Naive thymus-derived CD4-positive, alpha-beta T cell (primary cell): ENCODE results near the gene NLRP4. TPM values are rescaled to one million over a fixed set of nuclear protein-coding genes. Genes with fewer than 3 reads are reported as not detected.
"Not testable (repeated sequence)": the region's sequence is repeated elsewhere in the genome, so short reads cannot be mapped to it uniquely, and the experiment has no call there.

Experiments
- ATAC-seq: fragments of 150-1000 bp; cut with Tn5 transposase; 2 replicates; pipeline ENCODE4 v1.10.0; 2021; ENCODE audit warnings: mild to moderate bottlenecking, moderate library complexity
- CTCF ChIA-PET: fragments of 350-600 bp; sonication (Branson Sonifier 250); formaldehyde crosslinking; loops from one replicate; lab custom pipeline; 2021; ENCODE audit warnings: antibody characterized with exemption; lab: Charles Lee
- POLR2A ChIA-PET: fragments of 350-600 bp; sonication (Branson Sonifier 250); formaldehyde crosslinking; loops from one replicate; lab custom pipeline; 2021; ENCODE audit warnings: antibody characterized with exemption, inconsistent platforms; lab: Charles Lee
- DNase-seq, 9 donors: peaks; one replicate each; pipeline versions ENCODE4 v3.0.0 to v3.0.0-alpha.2; 2020 to 2022; ENCODE audit warnings: mixed read lengths in 1 of 9
- H3K27ac ChIP-seq: one replicate; pipeline ENCODE4 v1.7.0; 2013; ENCODE audit warnings: mild to moderate bottlenecking, low read depth, low read length, moderate library complexity
- H3K27me3 ChIP-seq, 2 donors: one replicate each; pipeline ENCODE4 v1.7.0; 2013; ENCODE audit warnings: low read length in 2 of 2, mild to moderate bottlenecking in 2 of 2, moderate library complexity in 2 of 2; ENCODE audit not compliant: control insufficient read depth in 2 of 2, insufficient read depth in 2 of 2
- H3K36me3 ChIP-seq, 3 experiments: 1 replicate in 2 of 3; 2 replicates in 1 of 3; pipeline ENCODE4 v1.7.0; 2013; ENCODE audit warnings: low read length in 3 of 3, mild to moderate bottlenecking in 3 of 3, moderate library complexity in 1 of 3; ENCODE audit not compliant: insufficient read depth in 3 of 3, control insufficient read depth in 2 of 3
- H3K4me1 ChIP-seq, 2 donors: one replicate each; pipeline ENCODE4 v1.7.0; 2013; ENCODE audit warnings: low read length in 2 of 2, mild to moderate bottlenecking in 2 of 2, moderate library complexity in 1 of 2; ENCODE audit not compliant: control insufficient read depth in 2 of 2, insufficient read depth in 2 of 2
- H3K4me3 ChIP-seq: 2 replicates; pipeline ENCODE4 v1.7.0; 2013; ENCODE audit warnings: mild to moderate bottlenecking, low read length
- H3K9me3 ChIP-seq, 3 experiments: 1 replicate in 2 of 3; 2 replicates in 1 of 3; pipeline ENCODE4 v1.7.0; 2013; ENCODE audit warnings: low read length in 3 of 3; ENCODE audit not compliant: control insufficient read depth in 2 of 3
- H3K27ac Mint-ChIP-seq, 9 donors: one replicate each; pipeline ENCODE4 v1.8.0; 2020 to 2022; ENCODE audit warnings: mixed read lengths in 9 of 9, mild to moderate bottlenecking in 8 of 9, moderate library complexity in 5 of 9, inconsistent platforms in 2 of 9
- H3K27me3 Mint-ChIP-seq, 5 donors: one replicate each; pipeline ENCODE4 v1.8.0; 2021 to 2022; ENCODE audit warnings: mixed read lengths in 5 of 5, mild to moderate bottlenecking in 1 of 5
- H3K36me3 Mint-ChIP-seq, 5 donors: one replicate each; pipeline ENCODE4 v1.8.0; 2020 to 2022; ENCODE audit warnings: mixed read lengths in 5 of 5, mild to moderate bottlenecking in 3 of 5, inconsistent platforms in 1 of 5
- H3K4me1 Mint-ChIP-seq, 7 donors: one replicate each; pipeline ENCODE4 v1.8.0; 2020 to 2022; ENCODE audit warnings: mixed read lengths in 7 of 7, mild to moderate bottlenecking in 3 of 7, inconsistent platforms in 1 of 7
- H3K4me3 Mint-ChIP-seq, 10 donors: one replicate each; pipeline ENCODE4 v1.8.0; 2020 to 2022; ENCODE audit warnings: mild to moderate bottlenecking in 10 of 10, mixed read lengths in 10 of 10, moderate library complexity in 6 of 10, inconsistent platforms in 2 of 10
- H3K9me3 Mint-ChIP-seq, 11 donors: one replicate each; pipeline ENCODE4 v1.8.0; 2020 to 2022; ENCODE audit warnings: mixed read lengths in 11 of 11, mild to moderate bottlenecking in 4 of 11, inconsistent platforms in 1 of 11, moderate library complexity in 1 of 11
- intact Hi-C, 2 donors: fragments of 100-400 bp; cut with micrococcal nuclease; formaldehyde crosslinking; loops; one replicate each; pipeline ENCODE4 v1.15.1; 2023
- polyA plus RNA-seq, 2 donors: library from polyadenylated mRNA; unstranded; fragments of 300-500 nt; fragmentation: Illumina TruSeq; gene quantifications; one replicate each; pipeline ENCODE4 v1.2.3, GENCODE V29; 2021
- total RNA-seq, 6 experiments: library from RNA in 5 of 6; stranded (reverse) in 5 of 6; gene quantifications; 1 replicate in 5 of 6; 2 replicates in 1 of 6; pipeline ENCODE4 v1.2.3 and lab custom pipeline; 2021 to 2026

The NLRP4 gene
- total and polyA plus RNA-seq, 7 experiments from 2014 or later, result not detected

DNA sequence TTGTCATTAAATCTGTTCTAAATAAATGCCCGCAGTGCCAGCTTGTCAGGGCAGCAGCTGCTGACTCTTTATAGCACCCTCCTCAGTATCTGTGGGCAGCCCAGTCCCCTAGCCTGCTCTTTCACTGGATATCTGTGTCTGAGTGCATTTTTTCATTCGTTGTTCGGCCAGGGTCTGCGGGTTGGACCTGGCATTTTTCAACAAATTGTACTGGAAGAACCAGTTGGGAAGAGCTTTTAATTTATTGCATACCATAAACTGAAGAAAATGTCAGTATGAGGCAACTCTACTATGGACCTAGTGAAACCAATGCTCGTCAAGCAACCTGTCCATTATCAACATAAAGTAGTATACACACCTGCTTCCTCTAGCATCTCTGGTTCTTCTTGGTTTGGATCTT lies 87.2 kb downstream of the NLRP4 start:
- H3K27ac Mint-ChIP-seq, result no peak overlapping the region
- no peaks in the 10 kb centered on the region for H3K36me3 ChIP-seq
- H3K4me1 ChIP-seq, result no peaks in the 10 kb centered on the region
- peaks cover 0 to 7% (median 0%) of the 10 kb centered on the region in 5 donors for H3K36me3 Mint-ChIP-seq
- H3K4me1 Mint-ChIP-seq, result no peaks in the 10 kb centered on the region
- no peak overlapping the region for H3K4me3 Mint-ChIP-seq
- intact Hi-C loops, result no loop called here
- peaks cover 0 to 10% (median 0%) of the 10 kb centered on the region in 3 experiments for H3K9me3 ChIP-seq
- ChIA-PET POLR2A (no interaction called here), CTCF (no interaction called here)
- H3K27me3 Mint-ChIP-seq, result peaks cover 0 to 16% (median 0%) of the 10 kb centered on the region in 5 donors
- DNase-seq (no peak), ATAC-seq (no peak)
- H3K27me3 ChIP-seq, result no peaks in the 10 kb centered on the region
- H3K27ac ChIP-seq, result no peak overlapping the region
- H3K4me3 ChIP-seq, result no peak overlapping the region
- peaks cover 13 to 86% (median 36%) of the 10 kb centered on the region in 11 donors for H3K9me3 Mint-ChIP-seq

DNA sequence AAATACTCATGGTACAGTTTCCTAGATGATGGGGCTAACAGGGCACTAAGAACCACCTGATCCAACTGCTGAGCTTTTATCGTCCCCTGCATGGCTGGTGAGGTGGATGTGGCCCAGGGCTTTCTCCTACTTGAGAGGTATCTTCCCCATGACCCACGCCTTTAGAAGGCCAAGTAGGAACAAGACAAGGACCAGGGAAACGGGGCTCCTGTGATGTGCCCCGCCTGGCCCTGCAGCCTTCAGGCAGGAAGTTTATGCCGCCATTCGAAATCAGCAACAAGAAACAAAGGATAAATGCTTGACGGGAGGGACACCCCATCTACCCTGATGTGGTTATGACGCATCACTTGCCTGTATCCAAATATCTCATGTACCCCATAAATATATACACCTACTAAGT lies 91.7 kb downstream of the NLRP4 start:
- POLR2A ChIA-PET, result no interaction called here

DNA sequence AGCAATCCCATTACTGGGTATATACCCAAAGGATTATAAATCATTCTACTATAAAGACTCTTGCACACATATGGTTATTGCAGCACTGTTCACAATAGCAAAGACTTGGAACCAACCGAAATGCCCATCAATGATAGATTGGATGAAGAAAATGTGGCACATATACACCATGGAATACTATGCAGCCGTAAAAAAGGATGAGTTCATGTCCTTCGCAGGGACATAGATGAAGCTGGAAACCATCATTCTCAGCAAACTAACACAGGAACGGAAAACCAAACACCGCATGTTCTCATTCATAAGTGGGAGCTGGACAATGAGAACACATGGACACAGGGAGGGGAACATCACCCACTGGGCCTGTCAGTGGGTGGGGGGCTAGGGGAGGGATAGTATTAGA lies 92.9 kb downstream of the NLRP4 start:
- H3K4me1 ChIP-seq, H3K4me3 ChIP-seq, H3K9me3 ChIP-seq, DNase-seq, intact Hi-C loops, H3K36me3 ChIP-seq, POLR2A ChIA-PET, H3K27me3 ChIP-seq, H3K27ac Mint-ChIP-seq, CTCF ChIA-PET, H3K4me1 Mint-ChIP-seq, H3K27ac ChIP-seq, H3K4me3 Mint-ChIP-seq, ATAC-seq: not testable (repeated sequence)
- H3K9me3 Mint-ChIP-seq, result peaks cover 10 to 65% (median 30%) of the 10 kb centered on the region in 11 donors
- peaks cover 0 to 17% (median 0%) of the 10 kb centered on the region in 5 donors for H3K36me3 Mint-ChIP-seq
- H3K27me3 Mint-ChIP-seq, result peaks cover 0 to 18% (median 0%) of the 10 kb centered on the region in 5 donors

More for the DNA sequence above, 91.7 kb downstream of the NLRP4 start:
- Histone ChIP-seq H3K4me3 (no peak overlapping the region), H3K27ac (no peak overlapping the region), H3K36me3 (no peaks in the 10 kb centered on the region), H3K9me3 (peaks cover 0 to 10% (median 0%) of the 10 kb centered on the region in 3 experiments), H3K27me3 (no peaks in the 10 kb centered on the region), H3K4me1 (no peaks in the 10 kb centered on the region)
- Mint-ChIP-seq H3K4me1 (no peaks in the 10 kb centered on the region), H3K36me3 (peaks cover 0 to 11% (median 0%) of the 10 kb centered on the region in 5 donors), H3K9me3 (peaks cover 10 to 65% (median 33%) of the 10 kb centered on the region in 11 donors), H3K4me3 (no peak overlapping the region), H3K27ac (no peak overlapping the region), H3K27me3 (peaks cover 0 to 19% (median 0%) of the 10 kb centered on the region in 5 donors)
- intact Hi-C loops, result no loop called here
- CTCF ChIA-PET, result no interaction called here
- no peak for ATAC-seq
- DNase-seq, result no peak

GRCh38 chr19:55930996-55931515 lies 94.7 kb downstream of the NLRP4 start:
- no peaks in the 10 kb centered on the region for H3K9me3 ChIP-seq
- no peaks in the 10 kb centered on the region for H3K36me3 ChIP-seq
- CTCF ChIA-PET, result no interaction called here
- no peaks in the 10 kb centered on the region for H3K4me1 Mint-ChIP-seq
- no peaks in the 10 kb centered on the region for H3K27me3 ChIP-seq
- H3K4me1 ChIP-seq, result no peaks in the 10 kb centered on the region
- peaks cover 0 to 17% (median 0%) of the 10 kb centered on the region in 5 donors for H3K36me3 Mint-ChIP-seq
- peaks cover 12 to 69% (median 30%) of the 10 kb centered on the region in 11 donors for H3K9me3 Mint-ChIP-seq
- H3K27me3 Mint-ChIP-seq, result peaks cover 0 to 10% (median 0%) of the 10 kb centered on the region in 5 donors
- no peak overlapping the region for H3K27ac ChIP-seq
- ATAC-seq (no peak), DNase-seq (no peak)
- no peak overlapping the region for H3K27ac Mint-ChIP-seq
- H3K4me3 ChIP-seq, result no peak overlapping the region
- POLR2A ChIA-PET, result no interaction called here
- intact Hi-C loops, result no loop called here
- no peak overlapping the region for H3K4me3 Mint-ChIP-seq

Other genes starting within 250 kb of the NLRP4 start
- gene FIZ1, start 237.0 kb upstream of the NLRP4 start, total RNA-seq, result 10 to 100 TPM in 4 of 5 experiments, 1 to 10 TPM in 1; 9.4 to 32.0 (median 16.1) TPM
- gene FIZ1, start 237.0 kb upstream of the NLRP4 start, polyA plus RNA-seq, result 1 to 10 TPM; 3.3 to 6.5 TPM
- 10 to 100 TPM; 13.3 to 32.1 (median 24.7) TPM for gene ZNF524, start 236.3 kb upstream of the NLRP4 start, total RNA-seq
- 10 to 100 TPM; 41.2 to 50.5 TPM for gene ZNF524, start 236.3 kb upstream of the NLRP4 start, polyA plus RNA-seq
- gene ZNF865, start 230.9 kb upstream of the NLRP4 start, total RNA-seq, result 10 to 100 TPM; 13.8 to 22.7 (median 15.3) TPM
- gene ZNF865, start 230.9 kb upstream of the NLRP4 start, polyA plus RNA-seq, result under 1 TPM; 0.06 to 0.24 TPM
- 10 to 100 TPM in 2 of 5 experiments, 1 to 10 TPM in 3; 5.1 to 17.1 (median 9.0) TPM for gene ZNF784, start 212.0 kb upstream of the NLRP4 start, total RNA-seq
- 1 to 10 TPM in 1 of 2 donors, under 1 TPM in 1; 0.65 to 2.0 TPM for gene ZNF784, start 212.0 kb upstream of the NLRP4 start, polyA plus RNA-seq
- gene ZNF580, start 195.5 kb upstream of the NLRP4 start, total RNA-seq, result 100 to 1,000 TPM in 2 of 5 experiments, 10 to 100 TPM in 3; 45.2 to 109 (median 65.3) TPM
- gene ZNF580, start 195.5 kb upstream of the NLRP4 start, polyA plus RNA-seq, result 10 to 100 TPM; 14.6 to 20.4 TPM
- 10 to 100 TPM; 27.0 to 35.8 (median 32.1) TPM for gene ZNF581, start 192.9 kb upstream of the NLRP4 start, total RNA-seq
- 10 to 100 TPM; 36.7 to 39.5 TPM for gene ZNF581, start 192.9 kb upstream of the NLRP4 start, polyA plus RNA-seq
- 1 to 10 TPM; 3.4 to 9.6 (median 4.0) TPM for gene CCDC106, start 188.3 kb upstream of the NLRP4 start, total RNA-seq
- gene CCDC106, start 188.3 kb upstream of the NLRP4 start, polyA plus RNA-seq, result 1 to 10 TPM; 2.1 to 2.7 TPM
- gene U2AF2, start 181.5 kb upstream of the NLRP4 start, total RNA-seq, result 100 to 1,000 TPM; 253 to 284 (median 266) TPM
- gene U2AF2, start 181.5 kb upstream of the NLRP4 start, polyA plus RNA-seq, result 1 to 10 TPM; 5.7 to 9.8 TPM
- 10 to 100 TPM; 45.2 to 67.1 (median 52.2) TPM for gene EPN1, start 161.3 kb upstream of the NLRP4 start, total RNA-seq
- 10 to 100 TPM in 1 of 2 donors, 1 to 10 TPM in 1; 9.2 to 20.4 TPM for gene EPN1, start 161.3 kb upstream of the NLRP4 start, polyA plus RNA-seq
- not detected for gene NLRP9, start 98.1 kb upstream of the NLRP4 start, total RNA-seq
- gene NLRP9, start 98.1 kb upstream of the NLRP4 start, polyA plus RNA-seq, result not detected
- not detected for gene RFPL4A, start 77.4 kb upstream of the NLRP4 start, total RNA-seq
- gene RFPL4A, start 77.4 kb upstream of the NLRP4 start, polyA plus RNA-seq, result not detected
- not detected for gene RFPL4AL1, start 67.4 kb upstream of the NLRP4 start, total RNA-seq
- not detected for gene RFPL4AL1, start 67.4 kb upstream of the NLRP4 start, polyA plus RNA-seq
- gene NLRP11, start 4.5 kb upstream of the NLRP4 start, total RNA-seq, result not detected
- not detected for gene NLRP11, start 4.5 kb upstream of the NLRP4 start, polyA plus RNA-seq
- not detected for gene NLRP13, start 95.8 kb downstream of the NLRP4 start, total RNA-seq
- not detected for gene NLRP13, start 95.8 kb downstream of the NLRP4 start, polyA plus RNA-seq
- gene NLRP8, start 111.3 kb downstream of the NLRP4 start, total RNA-seq, result not detected
- not detected for gene NLRP8, start 111.3 kb downstream of the NLRP4 start, polyA plus RNA-seq
- not detected for gene NLRP5, start 150.2 kb downstream of the NLRP4 start, total RNA-seq
- not detected for gene NLRP5, start 150.2 kb downstream of the NLRP4 start, polyA plus RNA-seq